NCI-H524 treated with DMSO at 0.1 percent for 48 hours (cell line): ENCODE results near the gene BROX.
"Not testable (repeated sequence)": the region's sequence is repeated elsewhere in the genome, so short reads cannot be mapped to it uniquely, and the experiment has no call there.

ENCODE experiments used
- DNase-seq: peaks from one replicate; lab custom pipeline; 2025; lab: John Stamatoyannopoulos, UW

BROX gene

DNA sequence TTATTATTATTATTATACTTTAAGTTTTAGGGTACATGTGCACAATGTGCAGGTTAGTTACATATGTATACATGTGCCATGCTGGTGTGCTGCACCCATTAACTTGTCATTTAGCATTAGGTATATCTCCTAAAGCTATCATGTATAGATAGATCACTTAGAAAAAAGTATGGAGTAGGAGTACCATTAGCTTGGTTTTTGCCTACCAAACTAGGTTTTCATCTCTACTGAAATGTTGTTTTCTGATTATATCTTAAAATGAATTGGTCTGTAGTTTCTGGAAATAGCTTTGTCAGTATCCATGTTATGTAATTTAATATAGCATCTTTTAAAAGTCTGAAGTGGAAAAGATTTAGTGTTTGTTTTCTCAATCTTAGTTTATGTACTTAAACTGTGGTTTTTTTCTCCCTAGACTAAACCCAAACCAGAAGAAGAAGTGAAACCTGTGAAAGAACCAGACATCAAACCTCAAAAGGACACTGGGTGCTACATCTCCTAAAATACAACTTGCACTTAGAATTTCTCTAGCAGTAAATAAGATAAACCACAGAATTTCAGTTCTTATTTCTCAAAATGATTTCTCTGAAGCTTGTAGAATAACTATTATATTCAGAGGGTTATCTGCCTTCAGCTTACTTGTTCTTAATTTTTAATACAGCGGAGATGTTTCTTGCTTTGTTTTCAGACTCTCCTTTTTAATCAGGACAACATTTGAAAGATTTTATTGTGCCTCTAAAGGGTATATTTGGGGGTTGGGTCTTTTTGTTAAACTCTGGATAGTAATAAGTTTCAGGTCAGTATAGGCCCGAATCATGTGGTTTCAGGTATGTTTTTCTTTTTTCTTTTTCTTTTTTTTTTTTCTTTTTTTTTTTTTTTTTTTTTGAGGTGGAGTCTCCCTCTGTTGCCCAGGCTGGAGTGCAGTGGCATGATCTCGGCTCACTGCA is 20.1 kb downstream of the BROX start:
- no peak for DNase-seq

DNA sequence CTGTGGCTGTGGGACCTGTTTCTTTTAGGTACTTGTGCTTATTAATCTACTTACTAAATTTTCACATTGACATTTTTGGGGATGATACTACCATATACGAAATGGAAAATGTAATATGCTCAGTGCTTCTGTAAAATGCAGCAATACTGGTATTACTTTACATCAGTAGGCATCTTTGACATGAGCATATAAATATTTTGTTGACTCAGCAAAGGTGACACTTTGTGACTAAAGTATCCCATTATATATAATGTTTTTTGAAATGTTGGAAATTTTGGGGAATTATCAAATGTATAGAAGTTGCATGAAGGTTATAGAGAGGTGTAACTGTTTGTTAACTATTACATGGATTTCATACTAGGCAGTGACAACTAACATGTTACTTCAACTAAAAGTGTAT is 22.4 kb downstream of the BROX start:
- DNase-seq = no peak

DNA sequence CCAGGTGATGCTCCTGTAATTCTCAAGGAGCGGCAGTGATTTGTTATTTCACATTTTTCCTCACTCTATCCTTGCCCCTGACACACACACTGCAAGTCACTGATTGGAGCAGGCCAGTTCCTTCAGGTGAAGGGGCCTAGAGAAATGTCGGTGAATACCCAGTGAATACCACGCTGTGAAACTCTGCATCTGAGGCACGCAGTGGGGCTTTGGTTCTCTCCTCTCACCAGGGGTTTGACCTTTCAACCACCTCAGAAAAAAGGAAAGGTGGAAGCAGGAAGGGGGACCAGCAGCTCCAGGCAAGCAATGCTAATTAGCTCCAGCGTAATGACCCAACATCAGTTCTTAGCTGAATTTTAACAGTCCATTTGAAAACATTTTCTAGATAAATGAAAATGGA is 24.1 kb downstream of the BROX start:
- no peak for DNase-seq

DNA sequence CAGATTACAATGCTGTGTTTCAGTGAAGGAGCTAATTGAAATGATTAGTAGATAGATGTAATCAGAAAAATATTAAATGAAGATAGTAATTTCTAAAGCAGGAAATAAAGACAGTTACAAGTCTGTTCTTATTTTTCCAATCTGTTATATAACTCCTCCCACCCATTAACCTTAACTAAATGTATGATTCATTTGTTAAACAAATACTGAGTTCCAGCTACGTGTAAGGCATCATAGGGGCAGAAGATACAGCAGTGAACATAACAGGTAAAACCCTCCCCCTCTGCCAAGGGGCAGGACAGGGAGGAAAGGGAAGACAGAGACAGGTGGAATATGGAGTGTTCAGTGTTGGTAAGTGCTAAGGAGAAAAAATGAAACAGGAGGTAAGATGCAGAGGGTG is 24.6 kb downstream of the BROX start, which contains the start of gene FAM177B:
FAM177B (plus strand) TSS at position 231 of the 400 bp plus-strand sequence. CDS start 9,344 bp downstream, outside the sequence.
- no peak for DNase-seq

DNA sequence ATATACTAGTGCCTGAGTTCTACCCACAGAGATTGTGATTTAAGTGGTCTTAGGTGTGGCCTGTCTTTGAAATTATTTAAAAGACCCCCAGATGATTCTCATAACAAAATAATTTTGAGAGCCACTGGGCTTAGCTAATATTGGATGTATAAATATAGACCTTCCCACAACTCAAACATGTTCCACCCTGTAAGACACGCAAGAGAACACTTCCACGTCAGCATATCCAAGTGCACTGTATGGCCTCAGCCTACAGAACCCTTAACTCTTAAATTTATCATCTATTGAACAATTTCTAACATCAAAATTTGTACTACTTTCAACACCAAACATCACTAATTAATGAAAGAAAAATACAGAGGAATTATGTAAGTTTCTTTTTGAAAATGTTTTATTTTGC is 27.1 kb downstream of the BROX start:
- no peak for DNase-seq

DNA sequence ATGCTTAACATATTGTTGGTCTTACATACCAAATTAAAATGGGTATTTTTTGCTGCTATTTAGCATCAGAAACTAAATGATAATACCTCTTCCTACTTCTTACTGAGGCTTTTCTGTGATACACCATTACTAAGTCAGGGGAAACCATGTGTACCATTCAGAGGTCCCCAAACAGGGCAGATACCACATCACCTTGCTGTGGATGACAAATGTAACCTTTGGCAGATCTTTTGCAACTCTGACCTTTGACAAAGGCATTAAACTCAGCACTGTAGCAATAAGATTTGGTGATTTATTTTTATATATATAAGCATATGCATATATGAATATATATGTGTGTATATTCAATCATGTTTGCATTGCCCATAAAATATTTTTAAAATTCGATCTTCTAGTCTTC is 27.6 kb downstream of the BROX start:
- DNase-seq = no peak

DNA sequence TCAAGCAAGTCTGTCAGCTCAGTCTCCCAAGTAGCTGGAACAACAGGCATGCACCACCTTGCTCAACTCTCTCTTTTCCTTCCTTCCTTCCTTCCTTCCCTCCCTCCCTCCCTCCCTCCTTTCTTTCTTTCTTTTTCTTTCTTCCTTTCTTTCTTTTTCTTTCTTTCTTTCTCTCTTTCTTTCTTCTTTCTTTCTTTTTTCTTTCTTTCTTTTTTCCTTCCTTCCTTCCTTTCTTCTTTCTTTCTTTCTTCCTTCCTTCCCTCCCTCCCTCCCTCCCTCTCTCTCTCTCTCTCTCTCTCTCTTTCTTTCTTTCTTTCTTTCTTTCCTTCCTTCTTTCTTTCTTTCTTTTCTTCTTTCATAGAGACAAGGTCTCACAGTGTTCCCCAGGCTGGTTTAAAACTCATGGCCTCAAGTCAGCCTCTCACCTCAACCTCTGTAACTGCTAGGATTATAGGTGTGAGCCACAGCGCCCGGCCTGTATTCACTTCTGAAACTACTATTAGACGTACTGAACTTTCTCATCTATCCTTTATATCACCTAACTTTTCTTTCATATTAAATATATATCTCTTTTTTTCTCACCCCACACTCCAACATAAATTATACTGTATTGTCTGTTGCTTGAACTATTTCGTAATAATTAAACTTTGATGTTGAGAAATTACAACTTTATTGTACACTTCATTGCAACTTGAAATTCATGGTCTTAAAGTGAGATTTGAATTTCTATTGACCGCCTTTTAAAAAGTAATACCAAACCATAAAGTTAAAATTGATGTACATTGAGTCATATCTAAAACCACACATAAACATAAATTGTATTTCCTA is 29.5 kb downstream of the BROX start:
- not testable (repeated sequence) for DNase-seq

DNA sequence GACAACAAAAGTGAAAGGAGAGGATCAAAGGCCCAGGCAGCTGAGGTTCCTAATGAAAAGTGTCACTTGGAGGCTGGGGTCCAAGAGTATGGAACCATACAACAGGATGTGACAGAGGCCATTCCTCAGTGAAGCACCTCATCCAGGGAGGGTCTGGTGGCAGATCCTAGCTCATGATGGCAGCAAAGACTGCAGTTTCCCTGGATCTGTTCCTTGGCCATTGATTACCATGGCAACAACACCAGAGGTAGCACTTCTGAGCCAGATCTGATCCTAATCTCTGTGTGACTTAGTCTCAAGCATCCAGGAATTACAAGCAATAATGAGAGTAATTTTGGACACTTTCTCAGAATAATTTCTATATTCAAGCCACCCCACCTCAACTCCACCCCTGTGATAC is 37.6 kb downstream of the BROX start:
- DNase-seq = no peak

DNA sequence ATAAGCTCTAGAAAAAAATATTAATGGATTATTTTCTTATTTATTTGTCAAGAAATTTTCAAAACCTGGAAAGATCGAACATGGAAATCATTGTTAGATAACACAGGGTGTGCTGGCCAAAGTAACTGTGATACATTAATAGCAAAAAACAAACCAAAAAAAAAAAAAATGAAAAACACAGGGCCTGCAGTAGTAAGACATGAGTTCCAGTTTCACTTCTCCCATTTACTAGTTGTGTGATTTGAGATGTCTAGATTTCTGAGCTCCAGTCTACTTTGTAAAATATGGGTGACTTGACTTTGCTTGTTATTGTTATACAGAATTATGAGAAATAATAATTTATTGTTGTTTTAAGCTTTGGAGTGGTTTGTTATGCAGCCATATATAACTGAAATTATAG is 38.3 kb downstream of the BROX start:
- no peak for DNase-seq

DNA sequence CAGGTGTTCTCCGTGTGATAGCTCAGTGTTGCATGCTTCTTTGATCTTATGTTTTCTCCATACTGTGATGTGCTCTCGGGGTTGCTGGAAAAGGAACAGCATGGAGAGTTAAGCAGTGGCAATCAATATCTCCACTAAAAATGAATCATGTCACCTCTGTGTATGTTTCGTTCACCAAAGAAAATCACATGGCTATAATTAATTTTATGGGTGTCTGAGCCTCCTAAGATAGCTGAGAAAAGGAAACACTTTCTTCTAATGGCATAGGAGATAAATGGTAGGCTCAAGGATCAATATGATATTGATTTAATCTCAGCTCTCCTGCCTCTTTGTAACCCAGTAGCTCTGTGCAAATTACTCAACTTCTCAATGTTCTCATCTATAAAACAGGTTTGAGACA is 38.9 kb downstream of the BROX start:
- DNase-seq = no peak

DNA sequence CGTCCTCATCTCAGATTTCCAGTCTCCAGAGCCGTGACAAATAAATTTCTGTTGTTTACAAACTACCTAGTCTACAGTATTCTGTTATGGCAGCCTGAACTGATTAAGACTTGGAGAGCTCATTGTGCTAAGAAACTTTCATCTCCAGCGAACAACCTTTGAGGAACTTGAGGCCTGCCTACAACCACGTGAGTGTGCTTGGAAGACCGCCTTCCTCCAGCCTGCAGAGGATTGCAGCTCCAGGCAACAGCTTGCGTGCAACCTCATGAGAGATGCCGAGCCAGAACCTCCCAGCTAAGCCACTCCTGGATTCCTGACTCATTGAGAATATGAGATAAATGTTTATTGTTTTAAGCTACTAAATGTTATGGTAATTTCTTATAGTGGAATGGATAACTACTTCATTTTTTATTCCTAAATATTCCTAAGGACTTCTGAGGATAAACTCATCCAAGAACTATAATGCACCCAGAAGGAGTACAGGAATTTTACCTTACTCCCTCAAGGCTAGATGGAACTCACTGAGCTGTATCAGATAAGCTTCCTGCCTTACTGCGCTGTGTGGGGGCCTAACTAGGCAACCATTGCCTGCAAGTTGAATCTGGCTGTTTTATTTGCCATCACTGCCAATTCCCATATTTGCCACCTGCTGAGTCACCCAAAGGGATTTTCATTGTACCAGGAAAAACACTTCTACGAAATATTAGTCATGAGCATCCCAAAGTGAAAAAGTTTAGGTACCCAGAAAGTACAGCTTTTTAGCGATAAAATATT is 42.2 kb downstream of the BROX start:
- DNase-seq = no peak

DNA sequence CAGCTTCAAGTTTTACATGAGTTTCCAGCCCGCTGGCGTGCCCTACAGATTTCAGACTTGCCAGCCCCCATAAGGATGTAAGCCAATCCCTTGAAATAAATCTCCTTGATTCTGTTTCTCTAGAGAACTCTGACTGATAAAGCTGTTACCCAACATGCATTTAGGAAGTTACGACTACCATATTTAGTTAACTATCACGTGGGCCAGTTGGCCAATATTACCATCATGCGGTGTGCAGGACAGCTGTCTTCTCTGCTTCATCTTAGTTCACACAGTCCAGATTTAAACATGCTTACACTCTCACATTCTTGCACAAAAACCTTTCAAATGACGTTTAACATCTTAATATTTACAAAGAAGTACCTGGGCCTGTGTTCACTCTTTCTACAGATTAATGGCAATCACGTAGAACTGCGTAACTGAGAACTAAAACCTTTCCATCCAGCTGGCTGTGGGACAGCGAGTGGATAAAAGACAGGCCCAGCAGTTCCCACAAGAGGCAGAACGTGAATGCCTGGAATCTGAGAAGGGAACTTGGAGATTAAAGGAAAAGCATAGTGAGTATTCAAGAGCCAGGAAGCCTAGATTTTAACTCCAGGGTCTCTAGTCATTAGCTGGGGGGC is 45.4 kb downstream of the BROX start:
- no peak for DNase-seq

DNA sequence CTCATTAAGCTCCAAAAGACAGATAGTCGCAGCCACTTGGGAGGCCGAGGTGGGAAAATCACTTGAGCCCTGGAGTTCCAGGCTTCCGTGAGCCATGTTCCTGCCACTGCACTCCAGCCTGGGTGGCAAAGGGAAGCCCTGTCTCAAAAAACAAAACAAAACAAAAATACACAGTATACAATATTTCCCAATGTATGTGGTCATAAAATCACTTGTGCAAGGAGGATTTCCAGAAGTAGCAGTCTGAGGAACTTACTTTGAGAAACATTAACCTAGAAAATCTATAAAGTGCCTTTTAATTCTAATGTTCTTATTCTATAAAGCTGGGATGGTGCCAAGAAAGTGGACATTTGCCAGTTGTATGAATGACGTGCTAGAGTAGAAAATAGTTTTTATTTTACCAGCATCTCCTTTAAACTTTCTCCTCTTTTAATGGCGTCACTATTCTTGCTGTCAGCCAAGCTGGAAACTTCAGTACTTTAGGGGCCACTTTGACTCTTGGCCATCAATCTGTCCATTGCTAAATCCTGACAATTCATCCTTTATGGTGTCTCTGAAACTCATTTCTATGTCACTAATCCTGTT is 47.2 kb downstream of the BROX start:
- no peak for DNase-seq

DNA sequence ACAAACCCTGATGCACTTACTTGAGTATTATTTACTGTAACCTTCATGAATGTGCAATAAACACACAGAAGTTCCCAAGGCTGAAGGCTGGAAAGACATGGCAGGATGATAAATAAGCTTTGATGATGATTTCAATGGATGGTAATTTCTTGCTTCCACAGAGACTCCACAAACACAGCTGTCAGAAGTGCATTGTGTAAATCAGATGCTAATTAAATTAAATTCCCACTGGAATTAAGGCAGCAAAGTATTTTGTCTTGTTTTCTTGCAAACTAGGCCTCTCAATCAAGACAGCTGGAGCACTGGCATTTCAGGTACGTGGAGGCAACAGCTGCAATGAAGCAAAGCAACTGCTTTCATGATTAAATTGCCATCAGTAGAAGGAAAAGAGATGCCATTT is 48.7 kb downstream of the BROX start:
- DNase-seq = no peak

DNA sequence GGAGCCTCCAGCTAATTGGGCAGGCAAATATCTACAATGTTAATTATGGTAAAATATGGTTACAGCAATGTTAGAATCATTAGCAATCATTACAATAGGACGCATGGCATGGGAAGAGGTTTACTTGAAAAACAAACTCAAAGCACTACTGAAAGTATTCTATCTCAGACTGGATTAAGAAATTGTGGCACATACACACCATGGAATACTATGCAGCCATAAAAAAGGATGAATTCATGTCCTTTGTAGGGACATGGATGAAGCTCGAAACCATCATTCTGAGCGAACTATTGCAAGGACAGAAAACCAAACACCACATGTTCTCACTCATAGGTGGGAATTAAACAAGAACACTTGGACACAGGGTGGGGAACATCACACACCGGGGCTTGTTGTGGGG is 49.8 kb downstream of the BROX start:
- not testable (repeated sequence) for DNase-seq

DNA sequence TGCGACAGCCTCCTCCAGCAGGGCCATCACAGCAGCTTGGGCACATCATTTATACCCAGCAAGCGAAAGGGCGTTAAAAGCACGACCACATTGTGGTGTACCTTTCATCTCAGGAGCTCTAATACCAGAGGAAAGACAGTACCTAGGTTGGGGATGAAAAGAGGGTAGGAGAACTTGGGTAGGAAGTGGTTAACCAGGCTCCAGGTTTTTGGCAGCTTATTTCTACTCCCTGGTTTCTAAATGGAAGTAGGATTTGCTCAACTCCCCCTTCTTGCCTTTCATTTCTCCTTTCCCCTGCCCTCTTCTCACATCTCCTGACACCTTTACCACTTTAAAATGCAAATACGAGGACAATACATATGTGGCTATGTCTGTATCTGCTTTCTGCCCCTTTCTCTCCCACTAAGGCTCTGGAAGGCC is 54.8 kb downstream of the BROX start:
- DNase-seq = no peak

DNA sequence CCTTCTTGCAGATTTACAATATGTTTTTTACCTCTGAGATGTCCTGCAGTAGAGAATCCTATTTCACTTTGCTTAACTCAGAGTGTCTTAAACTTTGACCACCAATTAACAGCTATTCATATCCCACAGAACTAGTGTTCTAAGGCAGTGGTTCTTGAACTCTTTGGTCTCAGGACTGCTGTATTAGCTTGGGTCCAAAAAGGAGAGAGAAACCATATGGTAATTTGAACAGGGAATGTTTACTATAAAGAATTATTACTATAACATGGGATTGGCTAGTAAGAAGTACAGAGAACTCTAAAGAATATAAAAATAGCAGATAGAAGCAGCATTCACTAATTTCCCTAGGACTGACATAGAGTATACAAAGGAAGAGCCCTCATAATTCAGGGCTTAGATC is 56.2 kb downstream of the BROX start:
- DNase-seq = no peak

DNA sequence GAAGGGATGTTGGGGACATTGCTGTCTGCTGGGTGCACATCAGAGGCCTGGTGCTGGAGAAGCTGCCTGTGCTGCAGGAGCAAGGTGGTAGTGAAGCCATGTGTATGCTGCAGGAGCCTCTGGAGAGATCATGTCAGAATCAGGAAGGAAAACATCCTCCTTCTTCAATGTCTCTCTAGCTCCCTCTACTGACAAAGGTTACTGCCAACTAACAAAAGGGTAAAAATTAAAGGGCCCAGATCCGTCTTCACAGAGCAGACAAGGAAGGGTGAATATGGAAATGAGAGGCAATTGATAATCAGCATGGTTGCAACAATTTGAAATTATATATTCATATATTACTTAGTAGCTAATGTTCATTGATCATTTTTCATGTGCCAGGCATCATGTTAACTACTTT is 56.8 kb downstream of the BROX start:
- DNase-seq = no peak

DNA sequence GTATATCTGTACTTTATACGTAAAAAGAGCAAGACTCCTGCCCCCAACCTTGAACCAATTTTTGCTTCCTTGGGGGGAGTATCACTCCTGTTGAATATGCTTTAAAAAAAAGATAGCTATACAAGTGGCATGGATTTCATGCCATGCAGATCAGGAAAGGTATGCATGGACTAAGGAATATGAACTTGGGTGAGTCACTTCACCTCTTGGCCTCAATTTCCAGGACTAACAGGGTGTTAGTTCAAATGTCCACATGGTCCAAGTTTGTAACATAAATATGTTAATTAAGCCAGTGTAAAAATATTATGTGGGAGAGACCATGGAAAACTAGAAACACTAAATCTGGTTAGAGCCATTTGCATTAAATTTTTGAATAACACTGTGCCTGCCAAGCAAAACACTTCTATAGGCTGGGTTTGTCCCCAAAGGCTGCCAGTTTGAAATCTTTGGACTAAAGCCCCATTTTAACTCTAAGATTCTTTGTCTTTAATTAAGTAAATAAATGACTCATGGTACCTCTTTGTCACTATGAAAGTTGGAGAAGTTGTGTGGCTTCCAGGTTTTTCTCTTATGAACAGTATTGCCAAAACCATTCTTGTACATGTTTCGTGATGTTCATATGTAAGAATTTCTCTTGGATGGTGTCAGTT is 57.7 kb downstream of the BROX start:
- DNase-seq = no peak

DNA sequence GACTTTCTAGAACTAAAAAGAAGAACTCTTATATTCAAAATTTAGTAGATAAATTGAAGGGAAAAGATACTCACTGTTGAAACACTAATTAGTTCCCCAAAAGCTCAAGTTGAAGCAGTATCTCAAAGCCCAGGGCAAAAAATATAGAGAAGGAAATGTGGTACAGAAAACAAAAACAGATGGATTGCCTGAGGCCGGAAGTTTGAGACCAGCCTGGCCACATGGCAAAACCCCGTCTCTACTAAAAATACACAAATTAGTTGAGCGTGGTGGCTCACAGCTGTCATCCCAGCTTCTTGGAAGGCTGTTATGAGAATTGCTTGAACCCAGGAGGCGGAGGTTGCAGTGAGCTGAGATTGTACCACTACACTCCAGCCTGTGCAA is 60.6 kb downstream of the BROX start:
- no peak for DNase-seq

DNA sequence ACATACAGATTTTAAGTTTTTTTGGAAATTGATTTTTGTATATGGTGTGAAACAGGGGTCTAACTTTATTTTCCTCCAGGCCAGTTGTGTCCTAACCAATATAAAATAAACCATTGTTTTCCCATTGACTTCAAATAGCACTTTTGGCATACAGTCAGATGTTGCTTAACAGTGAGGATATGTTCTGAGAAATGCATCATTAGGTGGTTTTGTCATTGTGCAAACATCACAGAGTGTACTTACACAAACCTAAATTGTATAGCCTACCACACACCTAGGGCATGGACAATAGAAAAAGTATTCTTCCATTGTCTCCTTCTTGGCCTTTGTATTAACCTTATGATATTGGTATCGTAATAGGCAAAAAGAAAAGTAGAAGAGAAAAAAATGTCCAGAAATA is 65.1 kb downstream of the BROX start:
- DNase-seq = no peak
